Lung (tissue), 12 donors: ENCODE measurements around the gene LDLRAD4. TPM values are rescaled to one million over a fixed set of nuclear protein-coding genes. Genes with fewer than 3 reads are reported as not detected.

Experiments
- ATAC-seq: fragments of 200-7000 bp; cut with Tn5 transposase; one replicate; pipeline ENCODE4 v1.9.1; 2020; ENCODE audit warnings: moderate number of reproducible peaks; ENCODE audit not compliant: insufficient read depth, low FRiP score
- DNase-seq, 3 donors: peaks; one replicate each; pipeline ENCODE4 v3.0.0-alpha.2; 2013 to 2017
- H3K27ac ChIP-seq, 2 donors: one replicate each; pipeline ENCODE4 v1.5.1; 2013; ENCODE audit warnings: mild to moderate bottlenecking in 2 of 2, moderate library complexity in 2 of 2, control low read depth in 1 of 2, inconsistent platforms in 1 of 2, low read depth in 1 of 2, low read length in 1 of 2
- H3K27me3 ChIP-seq, 3 donors: one replicate each; pipeline ENCODE4 v1.5.1; 2013; ENCODE audit warnings: low read length in 2 of 3; ENCODE audit not compliant: control insufficient read depth in 3 of 3, insufficient read depth in 3 of 3
- H3K36me3 ChIP-seq, 4 donors: one replicate each; pipeline ENCODE4 v1.5.1; 2013; ENCODE audit warnings: low read length in 4 of 4, mild to moderate bottlenecking in 1 of 4, moderate library complexity in 1 of 4; ENCODE audit not compliant: control insufficient read depth in 4 of 4, insufficient read depth in 4 of 4
- H3K4me1 ChIP-seq, 5 donors: one replicate each; pipeline ENCODE4 v1.5.1; 2013; ENCODE audit warnings: low read length in 5 of 5, mild to moderate bottlenecking in 2 of 5, moderate library complexity in 1 of 5; ENCODE audit not compliant: control insufficient read depth in 5 of 5, insufficient read depth in 5 of 5
- H3K4me3 ChIP-seq: one replicate; pipeline ENCODE4 v1.5.1; 2013; ENCODE audit warnings: mild to moderate bottlenecking, control low read depth, moderate library complexity
- H3K9ac ChIP-seq, 2 donors: one replicate each; pipeline ENCODE4 v1.5.1; 2013; ENCODE audit warnings: low read length in 2 of 2, control low read depth in 1 of 2; ENCODE audit not compliant: insufficient read depth in 1 of 2
- H3K9me3 ChIP-seq, 4 donors: one replicate each; pipeline ENCODE4 v1.5.1; 2013; ENCODE audit warnings: low read length in 3 of 4, mild to moderate bottlenecking in 1 of 4, moderate library complexity in 1 of 4; ENCODE audit not compliant: control insufficient read depth in 4 of 4, insufficient read depth in 3 of 4
- CTCF ChIP-seq: IDR thresholded peaks from 2 replicates; pipeline ENCODE4 v1.5.1; 2012; ENCODE audit warnings: mild to moderate bottlenecking; ENCODE audit errors: control extremely low read depth, extremely low read depth
- WGBS, 2 donors: extraction: QIAGEN DNeasy Blood & Tissue Kit; methylation state at CpG; one replicate each; pipeline ENCODE4 v1.1.7; 2013; 5-methylcytosine and 5-hydroxymethylcytosine counted together
- polyA plus RNA-seq, 2 donors: library from polyadenylated mRNA; stranded (reverse); fragments of 200-250 nt; gene quantifications; one replicate each; pipeline ENCODE4 v1.2.1, GENCODE V29; 2013
- total RNA-seq, 2 donors: library from RNA; depleted of rRNA in 1 of 2; stranded (reverse); fragments of >200 nt in 1 of 2; gene quantifications; one replicate each; pipeline ENCODE4 v1.2.1, GENCODE V29; 2014 to 2021
- donor health status: control.
- donor health status: control.
- donor health status: Bipolar disorder and iron deficiency.
- donor health status: healthy.
- donor health status: DM: yes; HTN: yes; CAD: no.

LDLRAD4 gene
- total and polyA plus RNA-seq, 4 donors: 3.2 to 62.4 (median 19.9) TPM

DNA sequence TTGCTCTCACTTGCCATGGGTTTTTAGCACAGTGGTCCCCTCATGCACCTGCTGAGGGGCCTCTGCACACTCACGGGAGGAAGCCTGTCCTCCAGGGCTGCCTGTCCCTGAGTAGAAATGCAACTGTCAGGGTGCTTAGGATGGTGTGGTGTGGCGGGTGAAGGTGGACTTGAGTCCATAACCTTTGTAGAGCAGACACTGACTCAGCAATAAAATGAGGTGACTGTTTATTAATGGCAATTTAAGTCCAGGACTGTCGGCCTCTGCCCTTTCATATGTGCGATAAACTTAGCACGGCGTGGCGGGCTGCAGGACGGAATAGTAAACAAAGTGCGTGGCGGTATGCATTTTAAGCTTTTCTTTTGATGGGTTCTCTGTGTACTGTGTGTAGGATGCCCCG lies 188.2 kb downstream of the LDLRAD4 start:
- WGBS, 2 donors: 89 to 94% methylated on average over 11 of the region's 11 CpGs
- no peaks in the 10 kb centered on the region for H3K9me3 ChIP-seq
- no peaks in the 10 kb centered on the region for H3K36me3 ChIP-seq

GRCh38 chr18:13407484-13407883 lies 188.9 kb downstream of the LDLRAD4 start:
- Histone ChIP-seq H3K36me3 (peaks cover 0 to 4% (median 0%) of the 10 kb centered on the region in 4 donors), H3K9ac (no peak overlapping the region), H3K9me3 (peaks cover 0 to 2% (median 0%) of the 10 kb centered on the region in 4 donors), H3K27me3 (no peaks in the 10 kb centered on the region), H3K4me1 (no peaks in the 10 kb centered on the region), H3K27ac (no peak overlapping the region), H3K4me3 (no peak overlapping the region)
- no peak for TF ChIP-seq CTCF
- no peak for ATAC-seq
- WGBS, 2 donors: 94 to 95% methylated on average over 4 of the region's 4 CpGs
- DNase-seq: no peak

More for the DNA sequence above, 188.2 kb downstream of the LDLRAD4 start:
- Histone ChIP-seq H3K27me3 (no peaks in the 10 kb centered on the region), H3K27ac (no peak overlapping the region), H3K4me1 (no peaks in the 10 kb centered on the region), H3K4me3 (no peak overlapping the region), H3K9ac (no peak overlapping the region)
- TF ChIP-seq CTCF: no peak
- no peak for ATAC-seq
- no peak for DNase-seq

DNA sequence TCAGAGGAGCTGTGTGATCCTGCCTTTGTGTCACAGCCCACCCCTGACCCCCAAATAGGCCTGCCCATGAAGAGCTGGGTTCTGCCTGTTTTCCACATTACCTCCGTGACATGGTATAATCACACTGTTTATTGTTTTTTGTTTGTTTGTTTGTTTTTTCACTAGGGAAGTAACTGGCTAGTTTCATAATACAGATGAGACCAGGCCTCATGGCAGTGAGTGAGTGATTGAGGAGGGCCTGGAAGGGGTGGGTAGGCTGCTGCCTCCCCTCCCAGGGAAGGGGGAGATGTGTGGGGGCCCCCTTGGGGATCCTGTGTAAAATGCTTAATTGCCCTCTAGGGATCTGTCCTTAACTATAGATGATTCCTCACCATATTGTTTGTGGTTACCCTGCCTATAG lies 190.5 kb downstream of the LDLRAD4 start:
- WGBS, 2 donors: 92 to 93% methylated on average over 1 of the region's 1 CpG
- H3K27me3 ChIP-seq: no peaks in the 10 kb centered on the region
- no peak overlapping the region for H3K9ac ChIP-seq
- peaks cover 0 to 4% (median 0%) of the 10 kb centered on the region in 4 donors for H3K36me3 ChIP-seq
- DNase-seq: no peak
- H3K4me1 ChIP-seq: no peaks in the 10 kb centered on the region
- H3K4me3 ChIP-seq: no peak overlapping the region
- ATAC-seq: no peak
- H3K9me3 ChIP-seq: peaks cover 0 to 5% (median 0%) of the 10 kb centered on the region in 4 donors
- no peak overlapping the region for H3K27ac ChIP-seq
- TF ChIP-seq CTCF: no peak

GRCh38 chr18:13409997-13410396 lies 191.4 kb downstream of the LDLRAD4 start:
- H3K4me1 ChIP-seq: no peaks in the 10 kb centered on the region
- no peak overlapping the region for H3K27ac ChIP-seq
- H3K9me3 ChIP-seq: peaks cover 0 to 5% (median 0%) of the 10 kb centered on the region in 4 donors
- ATAC-seq: no peak
- no peak overlapping the region for H3K9ac ChIP-seq
- H3K27me3 ChIP-seq: no peaks in the 10 kb centered on the region
- TF ChIP-seq CTCF: no peak
- WGBS, 2 donors: 95% methylated on average over 11 of the region's 11 CpGs
- H3K4me3 ChIP-seq: no peak overlapping the region
- DNase-seq: no peak
- peaks cover 0 to 4% (median 0%) of the 10 kb centered on the region in 4 donors for H3K36me3 ChIP-seq
